Left colon (tissue), 2 donors: ENCODE results near the gene TMEM30B. TPM values are rescaled to one million over a fixed set of nuclear protein-coding genes. Genes with fewer than 3 reads are reported as not detected.

ENCODE experiments used
- ATAC-seq: fragments of 200-7000 bp; cut with Tn5 transposase; one replicate; pipeline ENCODE4 v1.9.1; 2020; ENCODE audit warnings: mild to moderate bottlenecking, moderate library complexity
- DNase-seq, 2 donors: peaks; one replicate each; pipeline ENCODE4 v3.0.0-alpha.2; 2020
- intact Hi-C, 2 donors: fragments of 100-400 bp; cut with DNase I in 1 of 2; cut with micrococcal nuclease in 1 of 2; formaldehyde crosslinking; loops; one replicate each; pipeline versions ENCODE4 v1.11.2 to v1.14.0; 2022; cut with DNase I, micrococcal nuclease
- total RNA-seq, 2 donors: library from RNA; stranded (reverse); fragmentation: NEBNext Ultra II Directional; extraction: Animal tissue kit (Norgen Biotek cat#: 25700); gene quantifications; one replicate each; pipeline ENCODE4 v1.2.1, GENCODE V29; 2021
- donor health status: DM: no; HTN: no; CAD: no.
- donor health status: DM: yes; HTN: yes; CAD: no.

The TMEM30B gene
- total RNA-seq, 2 donors from 2014 or later: 68.5 to 69.0 TPM

DNA sequence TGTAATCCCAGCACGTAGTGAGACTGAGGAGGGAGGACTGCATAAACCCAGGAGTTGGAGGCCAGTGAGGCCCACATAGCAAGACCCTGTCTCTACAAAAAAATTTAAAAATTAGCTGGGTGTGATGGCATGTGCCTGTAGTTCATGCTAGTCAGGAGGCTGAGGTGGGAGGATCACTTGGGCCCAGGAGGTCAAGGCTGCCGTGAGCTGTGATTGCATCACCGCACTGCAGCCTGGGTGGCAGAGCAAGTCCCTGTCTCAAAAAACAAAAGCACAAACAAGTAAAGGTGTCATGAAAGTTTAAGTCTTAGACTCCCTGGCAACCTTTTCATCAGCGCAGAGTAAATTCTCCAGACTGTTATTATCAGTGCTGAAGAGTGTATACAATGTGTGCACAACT is 10.4 kb downstream of the TMEM30B start:
- intact Hi-C loops: no loop called here
- ATAC-seq (no peak), DNase-seq (no peak)

DNA sequence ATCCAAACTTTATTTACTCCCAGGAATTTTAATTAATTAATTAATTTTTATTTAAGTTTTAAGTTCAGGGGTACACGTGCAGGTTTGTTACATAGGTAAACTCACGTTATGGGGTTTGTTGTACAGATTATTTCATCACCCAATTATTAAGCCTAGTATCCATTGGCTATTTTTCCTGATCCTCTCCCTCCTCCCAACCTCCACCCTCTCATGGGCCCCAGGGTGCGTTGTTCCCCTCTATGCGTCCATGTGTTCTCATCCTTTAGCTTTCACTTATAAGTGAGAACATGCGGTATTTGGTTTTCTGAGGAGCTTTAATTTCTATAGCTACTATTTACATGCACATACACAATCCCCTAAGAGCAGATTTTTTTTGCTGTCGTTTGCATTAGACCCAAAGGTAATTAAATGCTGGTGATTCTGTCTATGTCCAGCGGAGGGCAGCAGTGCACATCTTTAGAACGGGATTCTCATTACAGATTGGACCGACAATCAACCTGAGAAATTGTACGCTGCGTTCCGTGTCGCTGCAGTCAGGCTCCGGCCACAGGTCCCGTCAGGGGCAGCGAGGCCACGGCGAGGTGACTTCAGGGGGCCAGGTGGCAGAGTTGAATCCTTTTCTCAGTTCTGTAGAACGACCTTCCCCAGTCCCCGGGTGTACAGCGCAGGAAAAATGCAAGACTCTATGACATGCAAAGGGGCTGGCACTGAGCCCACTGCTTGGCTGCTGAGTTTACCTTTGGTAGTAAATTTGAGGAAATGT is 11.6 kb downstream of the TMEM30B start:
- intact Hi-C loops: no loop called here
- DNase-seq: peak; percentile 47 to 86

DNA sequence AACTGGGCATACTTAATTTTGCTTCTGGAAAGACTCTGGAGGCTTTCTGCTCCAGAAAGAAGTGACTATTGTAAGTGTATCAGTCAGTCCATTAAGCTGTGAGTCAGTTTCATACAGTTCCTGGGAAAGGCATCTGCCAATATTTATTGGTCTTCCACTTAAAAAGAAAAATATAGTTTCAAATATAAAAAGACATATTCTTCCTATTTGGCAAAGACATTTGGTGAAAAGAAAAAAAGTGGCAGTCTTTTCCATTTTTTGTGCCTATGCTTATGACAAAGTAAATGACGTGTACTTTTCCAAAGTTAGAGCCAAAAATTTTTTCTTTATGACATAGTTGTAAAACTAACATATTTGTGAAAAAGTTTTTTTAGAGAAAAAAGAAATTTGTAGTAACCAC is 12.3 kb downstream of the TMEM30B start:
- DNase-seq (no peak), ATAC-seq (no peak)

More for the DNA sequence above, 11.6 kb downstream of the TMEM30B start:
- peak; percentile 83 for ATAC-seq

DNA sequence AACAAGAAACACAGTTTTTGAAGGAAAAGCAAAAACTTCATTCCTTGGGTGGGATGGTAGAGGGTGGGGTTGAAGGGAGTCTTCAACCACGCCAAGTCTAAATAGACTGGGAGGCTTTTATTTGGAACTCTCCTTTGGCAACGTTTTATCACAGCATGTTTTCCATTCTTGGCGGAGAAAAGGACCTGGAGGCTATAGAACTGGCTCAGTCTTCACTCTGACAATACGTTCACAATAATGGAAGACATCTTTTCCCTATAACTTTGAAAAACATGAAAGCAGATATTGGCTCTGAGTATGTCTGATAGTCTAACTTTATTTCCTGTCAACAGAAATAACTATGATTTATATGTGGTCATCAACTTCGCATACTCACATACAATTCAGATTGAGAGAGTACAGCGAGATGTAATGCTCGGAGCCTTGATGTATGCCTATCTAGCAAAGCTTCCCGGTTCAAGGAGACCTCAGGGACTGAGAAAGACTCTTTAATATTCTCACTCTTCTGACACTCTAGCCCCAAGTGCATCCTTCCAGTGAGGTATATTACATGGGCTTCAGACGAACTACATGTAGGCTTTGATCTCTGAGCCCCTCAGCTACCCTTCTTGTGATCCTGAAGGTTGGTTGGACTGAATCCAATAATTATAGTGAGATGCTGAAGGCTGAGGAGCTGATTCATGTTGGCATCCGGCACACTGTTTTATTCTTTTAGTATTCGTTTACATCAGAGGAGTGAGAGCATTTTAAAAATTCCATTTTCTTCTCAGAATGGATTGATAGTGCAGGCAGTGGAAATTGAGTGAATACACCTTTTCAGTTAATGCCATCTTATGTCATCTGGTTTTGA is 14.0 kb downstream of the TMEM30B start:
- ATAC-seq: no peak
- intact Hi-C loops: no loop called here
- no peak for DNase-seq

More for the DNA sequence above, 12.3 kb downstream of the TMEM30B start:
- intact Hi-C loops: no loop called here

DNA sequence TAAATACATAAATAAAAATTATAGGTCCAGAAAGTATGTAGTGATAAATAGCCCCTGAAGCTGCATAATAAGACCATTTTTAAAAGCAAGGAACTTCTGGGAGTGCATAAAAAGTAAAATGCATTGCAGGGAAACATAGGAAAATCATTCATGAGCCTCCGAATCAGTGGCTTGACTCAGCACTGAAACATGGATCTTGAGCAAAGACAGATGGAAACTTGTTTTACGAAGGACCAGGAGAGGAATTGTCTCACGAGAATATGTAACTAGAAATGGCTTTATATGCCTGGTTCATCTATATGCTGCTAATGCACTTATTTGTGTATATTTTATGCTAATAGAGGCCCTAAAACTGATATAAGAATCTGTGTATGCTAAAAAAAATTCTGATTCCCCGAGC is 14.7 kb downstream of the TMEM30B start:
- DNase-seq (no peak), ATAC-seq (no peak)
- intact Hi-C loops: no loop called here

DNA sequence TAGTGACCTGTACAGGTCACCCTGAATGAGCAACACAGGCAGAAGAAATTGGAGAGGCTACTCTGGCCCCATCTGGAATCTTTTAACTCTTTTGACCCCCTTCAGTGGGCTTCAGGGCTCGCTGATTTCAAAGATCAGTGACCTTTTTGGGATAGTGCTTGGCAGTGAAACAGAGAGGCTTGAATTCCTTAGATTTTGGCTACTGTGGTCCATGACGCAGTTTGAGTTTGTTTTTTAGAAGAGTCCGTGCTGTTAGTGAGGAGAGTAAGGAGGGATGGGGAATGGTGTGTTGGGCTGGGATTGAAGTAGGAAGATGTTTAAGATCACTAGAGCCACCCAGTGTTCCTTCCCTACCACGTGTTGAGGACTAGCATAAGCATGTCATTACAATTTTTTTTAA is 16.5 kb downstream of the TMEM30B start:
- ATAC-seq (no peak), DNase-seq (no peak)
- intact Hi-C loops: no loop called here

DNA sequence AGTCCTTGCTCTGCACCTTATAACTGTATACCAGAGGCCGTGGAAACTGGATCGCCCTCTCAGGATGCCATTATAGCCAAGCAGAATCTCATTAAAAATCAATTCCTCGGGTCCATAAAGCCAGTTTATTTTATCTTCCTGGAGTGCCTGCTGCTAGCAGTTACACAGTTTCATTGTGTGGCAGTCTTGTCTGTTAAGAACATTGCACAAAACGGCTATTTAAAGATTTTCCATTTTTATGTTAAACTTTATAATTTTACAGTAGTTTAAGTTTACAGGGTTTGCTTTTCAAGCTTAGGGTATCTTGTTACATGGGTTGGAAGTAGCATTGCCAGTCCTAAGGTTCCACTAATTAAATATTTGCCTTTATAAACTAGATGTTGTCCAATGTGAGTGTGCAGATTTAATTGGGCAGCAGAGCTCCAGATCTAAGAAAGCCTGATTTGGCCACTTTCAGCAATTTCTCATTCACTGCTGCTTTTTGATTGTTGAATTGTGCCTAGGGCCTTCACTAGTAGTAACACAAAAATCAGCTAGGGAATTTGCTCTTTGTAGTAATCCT is 17.0 kb downstream of the TMEM30B start:
- intact Hi-C loops: no loop called here
- no peak for DNase-seq
- ATAC-seq: no peak

DNA sequence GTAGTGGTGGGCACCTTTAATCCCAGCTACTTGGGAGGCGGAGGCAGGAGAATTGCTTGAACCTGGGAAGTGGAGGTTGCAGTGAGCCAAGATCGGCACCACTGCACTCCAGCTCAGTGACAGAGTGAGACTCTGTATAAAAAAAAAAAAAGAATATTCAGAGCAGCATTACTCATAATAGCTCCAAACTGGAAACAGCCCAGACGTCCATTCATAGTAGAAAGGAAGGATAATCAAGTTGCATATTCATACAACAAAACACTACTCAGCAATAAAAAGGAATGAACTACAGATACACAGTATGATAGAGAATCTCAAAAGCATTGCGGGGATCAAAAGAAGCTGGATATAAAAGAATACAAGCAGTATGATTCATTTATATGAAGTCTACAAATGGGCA is 19.1 kb downstream of the TMEM30B start:
- no peak for ATAC-seq
- intact Hi-C loops: no loop called here
- DNase-seq: no peak

DNA sequence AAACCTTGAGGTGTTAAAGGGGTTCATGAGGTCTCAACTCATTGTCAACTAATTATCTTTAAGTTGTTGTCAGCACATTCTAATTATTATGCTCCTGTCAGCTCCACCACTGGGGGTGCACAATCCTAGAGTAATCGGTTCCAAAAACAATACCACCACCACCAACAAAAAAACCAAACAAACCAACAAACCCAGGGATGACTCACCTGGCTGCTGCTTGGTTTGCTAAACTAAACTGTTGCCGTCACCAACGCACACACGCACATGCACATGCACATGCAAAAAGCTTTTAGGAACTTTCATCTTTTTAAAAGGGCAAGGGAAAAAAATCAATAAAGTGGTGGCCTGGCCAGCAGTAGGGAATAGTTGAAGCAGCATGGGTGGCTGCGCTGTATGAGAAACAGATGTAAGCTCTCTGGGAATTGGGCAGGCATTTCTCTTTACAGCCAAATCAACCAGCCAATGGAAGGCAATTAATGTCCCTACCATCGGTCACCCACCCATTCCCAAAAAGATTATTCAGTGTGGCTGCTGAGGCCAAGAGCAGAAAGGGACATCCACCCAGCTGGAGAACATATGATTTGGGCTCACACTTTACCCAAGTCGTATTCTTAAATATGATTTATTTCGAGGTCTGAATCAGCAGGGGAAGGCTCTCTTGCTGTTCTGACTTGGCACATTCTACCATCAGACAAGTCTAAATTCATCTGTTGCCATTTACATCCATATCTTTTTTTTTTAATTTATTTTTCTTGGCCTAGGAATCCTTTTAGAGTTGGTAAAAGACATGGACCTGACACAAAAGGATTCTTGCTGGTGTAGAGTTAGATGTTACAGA is 20.0 kb downstream of the TMEM30B start:
- intact Hi-C loops: no loop called here
- ATAC-seq: no peak
- no peak for DNase-seq

DNA sequence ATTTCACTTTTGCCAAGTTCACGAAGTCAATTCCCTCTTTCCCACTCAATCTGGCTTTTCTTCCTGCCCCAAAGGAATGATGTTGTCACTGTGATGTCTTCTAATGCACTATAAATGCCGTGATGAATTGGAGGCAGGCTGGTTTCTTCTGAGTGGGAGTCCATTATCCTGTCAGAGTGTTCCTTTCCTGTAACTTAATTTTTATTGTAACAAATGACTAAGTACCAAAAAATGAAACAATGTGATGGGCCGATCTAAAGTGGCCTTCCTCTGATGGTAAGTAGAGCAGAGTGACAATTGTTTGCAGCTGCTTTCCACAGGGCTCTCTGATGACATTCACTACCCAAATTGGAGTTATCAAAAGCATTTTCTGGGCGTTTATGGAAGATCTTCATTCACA is 22.2 kb downstream of the TMEM30B start:
- no peak for ATAC-seq
- DNase-seq: no peak
- intact Hi-C loops: loop anchor here in 1 of 2 donors (10.0 kb wide), 1 partner anchor 914 kb away; no protein-coding TSS in a partner anchor

DNA sequence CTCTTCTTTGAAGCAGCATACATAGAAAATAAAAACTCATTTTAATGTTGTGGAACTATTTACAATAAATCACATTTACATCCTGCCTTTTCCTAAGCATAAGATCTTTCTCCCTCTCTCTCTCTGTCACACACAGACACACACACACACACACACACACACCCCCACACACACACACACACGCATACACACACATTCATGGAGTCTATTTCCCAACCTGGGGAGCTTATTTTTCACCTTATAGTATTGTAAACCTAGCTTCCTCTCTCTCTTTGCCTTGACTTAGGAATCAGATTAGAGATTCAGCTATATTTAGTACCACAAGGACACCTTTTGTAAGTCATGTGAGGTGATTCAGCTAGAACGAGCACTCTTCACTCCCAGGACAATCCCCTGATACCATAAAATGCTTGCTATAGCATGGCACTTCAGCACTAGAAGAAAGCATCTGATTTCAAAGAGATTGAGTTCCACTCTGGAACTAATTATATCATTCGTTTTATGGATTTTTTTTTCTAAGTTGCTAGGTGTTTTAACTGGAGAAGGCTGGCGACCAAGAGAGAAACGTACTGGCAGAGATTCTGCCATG is 23.6 kb downstream of the TMEM30B start:
- ATAC-seq (no peak), DNase-seq (no peak)
- intact Hi-C loops: loop anchor here in 1 of 2 donors (10.0 kb wide), 1 partner anchor 913 kb away; no protein-coding TSS in a partner anchor

DNA sequence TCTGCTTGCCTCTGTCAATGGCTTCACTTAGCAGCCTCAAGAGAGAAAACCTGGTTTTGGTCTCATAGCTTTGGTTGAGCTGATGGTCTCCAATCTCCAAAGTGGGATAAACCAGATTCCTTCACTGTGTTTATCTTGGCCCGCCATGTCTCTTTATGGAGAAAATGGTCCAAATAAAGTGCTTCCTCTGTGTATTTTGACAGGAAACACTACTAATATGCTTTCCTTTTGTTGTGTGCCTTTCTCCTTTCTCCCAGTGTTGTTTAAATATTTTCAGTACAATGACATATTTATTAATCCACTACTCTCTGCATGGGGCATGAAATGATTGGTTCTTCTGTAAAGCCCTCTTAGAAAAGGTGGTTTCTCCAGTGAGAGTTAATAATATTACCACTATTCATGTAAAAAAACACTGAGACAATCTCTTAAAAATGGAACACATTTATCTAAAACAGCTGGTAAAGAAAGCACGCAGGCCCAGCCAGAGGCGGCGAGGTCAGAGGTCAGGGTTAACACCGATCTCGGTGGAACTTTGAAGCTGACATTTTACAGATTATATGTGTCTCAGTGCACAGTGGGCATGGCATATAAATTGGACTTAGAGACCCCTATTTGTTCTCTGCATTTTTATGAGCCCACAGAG is 24.2 kb downstream of the TMEM30B start:
- DNase-seq (no peak), ATAC-seq (no peak)
- intact Hi-C loops: loop anchor here in 1 of 2 donors (10.0 kb wide), 1 partner anchor 912 kb away; no protein-coding TSS in a partner anchor

DNA sequence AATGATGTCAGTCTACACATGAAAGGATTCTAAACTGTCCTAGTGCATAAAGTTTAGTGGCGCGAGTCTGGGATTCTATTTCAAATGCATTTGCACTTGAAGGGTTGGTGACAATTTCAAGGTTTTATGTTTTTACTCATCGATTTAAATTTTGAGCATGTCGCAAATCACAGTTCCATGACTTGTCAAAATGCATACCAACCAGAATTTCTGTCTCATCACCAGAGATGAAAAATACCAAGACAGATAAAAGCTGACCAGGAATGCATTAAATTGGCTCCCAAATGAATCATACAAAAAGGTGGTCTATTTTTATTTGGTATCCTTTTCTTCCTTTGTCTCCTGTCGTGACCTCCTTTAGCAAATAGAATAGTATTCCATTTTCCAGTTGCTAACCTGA is 25.2 kb downstream of the TMEM30B start:
- DNase-seq (no peak), ATAC-seq (no peak)
- intact Hi-C loops: loop anchor here in 1 of 2 donors (10.0 kb wide), 1 partner anchor 911 kb away; no protein-coding TSS in a partner anchor

DNA sequence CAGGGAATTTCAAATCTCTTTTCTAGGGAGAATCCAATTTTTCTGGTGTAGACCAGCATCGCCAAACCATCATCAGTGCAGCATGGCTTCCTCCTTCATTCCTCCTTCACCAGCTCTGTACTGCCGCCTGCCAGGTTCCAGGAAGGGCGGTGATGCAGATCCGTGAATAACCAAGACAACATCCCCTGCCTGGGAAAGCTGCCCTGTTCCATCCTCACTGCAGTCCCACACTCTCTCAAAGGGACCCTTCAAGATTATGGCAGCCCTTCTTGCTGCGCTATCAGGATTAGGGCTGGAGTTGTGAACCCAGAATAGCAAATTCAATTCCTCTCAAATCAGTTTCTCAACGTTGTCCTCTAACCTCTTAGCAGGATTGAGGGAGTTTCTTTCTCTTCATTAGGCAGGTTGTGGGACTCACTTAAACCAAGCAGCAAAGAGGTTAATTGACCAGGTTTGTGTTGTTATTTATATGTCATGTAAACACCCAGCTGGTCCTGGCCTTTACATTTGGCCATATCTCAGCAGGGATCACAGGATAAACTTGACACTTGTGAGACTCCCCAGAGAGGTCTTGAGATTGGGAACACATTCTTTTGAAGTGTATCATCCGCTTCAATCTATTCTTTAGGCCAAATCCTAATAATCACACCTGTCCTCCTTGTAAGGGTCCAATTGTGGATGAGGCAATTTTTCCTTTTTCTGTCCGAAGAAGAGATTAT is 26.2 kb downstream of the TMEM30B start:
- intact Hi-C loops: loop anchor here in 1 of 2 donors (5.0 to 10.0 kb wide), 2 partner anchors 633 to 910 kb away; no protein-coding TSS in a partner anchor

DNA sequence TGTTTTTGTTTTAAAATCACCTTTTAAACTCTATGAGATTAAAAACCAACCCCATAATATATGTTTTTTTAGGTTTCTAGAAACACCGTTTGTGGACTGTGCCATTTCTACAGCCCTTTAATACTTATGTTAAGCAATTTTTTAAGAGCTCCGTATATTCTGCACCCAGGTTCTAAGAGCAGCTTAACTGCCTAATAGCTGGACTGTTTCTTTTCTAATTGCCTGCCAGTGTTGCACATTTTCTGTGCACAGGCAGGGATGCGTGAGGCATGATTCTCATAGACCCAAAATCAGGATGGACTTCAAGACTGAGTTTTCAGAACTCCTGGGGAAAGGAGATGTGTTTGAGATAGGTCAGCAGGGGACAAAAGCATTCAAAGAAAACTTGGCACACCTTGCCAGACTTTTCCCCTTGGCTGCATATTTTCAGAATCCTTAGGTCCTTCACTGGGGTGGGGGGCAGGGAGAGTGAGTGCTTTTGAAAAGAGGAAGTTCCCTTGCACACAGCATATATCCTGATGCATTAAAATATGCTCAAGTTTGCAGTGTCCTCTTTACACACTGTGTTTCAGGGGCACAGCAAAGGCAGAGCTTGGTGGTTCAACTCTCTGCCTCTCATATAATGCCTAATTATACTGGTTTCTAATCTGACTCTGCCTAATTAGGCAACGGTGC is 27.9 kb downstream of the TMEM30B start:
- ATAC-seq (no peak), DNase-seq (no peak)
- intact Hi-C loops: loop anchor here in 1 of 2 donors (5.0 to 10.0 kb wide), 2 partner anchors 631 to 908 kb away; no protein-coding TSS in a partner anchor

More for the DNA sequence above, 26.2 kb downstream of the TMEM30B start:
- ATAC-seq (no peak), DNase-seq (no peak)

DNA sequence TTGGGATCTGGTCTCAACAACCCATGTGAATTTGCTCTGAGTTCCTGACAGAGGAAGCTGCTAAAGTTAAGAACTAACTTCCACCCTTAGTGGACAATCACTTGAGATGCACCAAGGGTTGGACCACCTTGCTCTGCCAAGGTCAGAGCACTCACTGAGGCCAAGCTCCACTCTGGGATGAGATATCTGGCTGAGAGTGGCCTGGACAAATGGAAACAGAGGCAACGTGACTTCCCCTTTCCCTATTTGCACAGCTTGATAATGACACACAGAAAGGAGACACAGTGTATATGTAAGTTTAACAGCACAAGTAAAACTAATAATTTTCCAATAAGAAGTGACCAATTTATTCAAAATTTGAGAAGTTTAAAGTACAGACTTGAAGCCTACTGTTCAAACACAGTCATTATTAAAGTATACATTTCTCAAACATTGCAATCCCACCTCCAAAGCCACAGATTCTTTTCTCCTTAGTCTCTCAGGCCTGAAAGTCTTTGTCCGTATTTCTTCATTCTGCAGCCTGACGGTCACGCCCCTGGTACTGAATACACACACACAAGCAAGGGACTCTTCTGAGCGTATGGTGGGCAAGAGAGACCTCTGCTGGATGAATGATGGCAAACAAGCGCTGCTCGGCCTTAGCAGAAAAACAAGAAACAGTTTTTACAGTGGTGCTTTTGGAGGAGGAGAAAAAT is 28.6 kb downstream of the TMEM30B start:
- peak; percentile 99 for ATAC-seq
- intact Hi-C loops: loop anchor here in 1 of 2 donors (5.0 to 10.0 kb wide), 2 partner anchors 630 to 908 kb away; no protein-coding TSS in a partner anchor

More for the DNA sequence above, 28.6 kb downstream of the TMEM30B start:
- peak; percentile 51 to 64 for DNase-seq
